ENCODE measurements around the gene FOXG1.

DNA sequence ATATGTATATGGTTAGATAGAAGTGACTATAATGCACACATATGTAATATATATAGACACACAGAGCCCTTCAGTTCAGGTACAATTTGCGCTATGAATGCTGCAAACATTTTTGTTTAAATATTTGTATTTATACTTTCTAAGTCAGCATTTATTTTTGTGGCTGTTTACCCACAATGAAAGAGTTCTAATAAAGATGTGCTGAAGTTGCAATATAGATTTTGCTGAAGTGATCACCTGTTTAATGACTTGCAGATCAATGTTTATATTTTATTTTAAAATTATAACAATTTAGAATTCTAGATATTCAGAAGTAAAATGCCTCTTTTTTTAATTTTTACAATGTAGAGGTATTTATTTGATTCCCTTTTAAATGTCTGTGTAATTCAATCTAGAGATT lies 3.5 kb downstream of the FOXG1 start:
- TF ChIP-seq, protein P1, sequence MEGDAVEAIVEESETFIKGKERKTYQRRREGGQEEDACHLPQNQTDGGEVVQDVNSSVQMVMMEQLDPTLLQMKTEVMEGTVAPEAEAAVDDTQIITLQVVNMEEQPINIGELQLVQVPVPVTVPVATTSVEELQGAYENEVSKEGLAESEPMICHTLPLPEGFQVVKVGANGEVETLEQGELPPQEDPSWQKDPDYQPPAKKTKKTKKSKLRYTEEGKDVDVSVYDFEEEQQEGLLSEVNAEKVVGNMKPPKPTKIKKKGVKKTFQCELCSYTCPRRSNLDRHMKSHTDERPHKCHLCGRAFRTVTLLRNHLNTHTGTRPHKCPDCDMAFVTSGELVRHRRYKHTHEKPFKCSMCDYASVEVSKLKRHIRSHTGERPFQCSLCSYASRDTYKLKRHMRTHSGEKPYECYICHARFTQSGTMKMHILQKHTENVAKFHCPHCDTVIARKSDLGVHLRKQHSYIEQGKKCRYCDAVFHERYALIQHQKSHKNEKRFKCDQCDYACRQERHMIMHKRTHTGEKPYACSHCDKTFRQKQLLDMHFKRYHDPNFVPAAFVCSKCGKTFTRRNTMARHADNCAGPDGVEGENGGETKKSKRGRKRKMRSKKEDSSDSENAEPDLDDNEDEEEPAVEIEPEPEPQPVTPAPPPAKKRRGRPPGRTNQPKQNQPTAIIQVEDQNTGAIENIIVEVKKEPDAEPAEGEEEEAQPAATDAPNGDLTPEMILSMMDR (IDR thresholded peaks at IDR 0.05) = no peak
- TF ChIP-seq POLR2A (IDR thresholded peaks at IDR 0.05) (no peak), POLR2AphosphoS5 (IDR thresholded peaks at IDR 0.05) (no peak)

All from gastroesophageal sphincter (tissue), 3 donors.